ENCODE measurements around the gene QRICH2.

Gene QRICH2

DNA sequence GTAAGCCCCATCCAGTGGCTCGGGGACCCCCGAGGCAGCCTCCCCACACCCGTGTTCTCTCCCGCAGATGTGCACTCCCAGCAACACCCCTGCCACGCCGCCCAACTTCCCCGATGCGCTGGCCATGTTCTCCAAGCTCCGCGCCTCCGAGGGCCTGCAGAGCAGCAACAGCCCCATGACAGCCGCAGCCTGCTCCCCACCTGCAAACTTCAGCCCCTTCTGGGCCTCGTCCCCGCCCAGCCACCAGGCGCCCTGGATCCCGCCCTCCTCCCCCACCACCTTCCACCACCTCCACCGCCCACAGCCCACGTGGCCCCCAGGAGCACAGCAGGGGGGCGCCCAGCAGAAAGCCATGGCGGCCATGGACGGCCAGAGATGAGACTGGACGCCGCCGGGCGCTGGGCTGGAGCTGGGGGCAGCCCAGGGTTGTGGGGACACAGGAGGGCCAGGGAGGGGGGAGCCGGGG, 37.9 kb downstream of the QRICH2 start:
- no peak for TF ChIP-seq CTCF (IDR thresholded peaks at IDR 0.05)

DNA sequence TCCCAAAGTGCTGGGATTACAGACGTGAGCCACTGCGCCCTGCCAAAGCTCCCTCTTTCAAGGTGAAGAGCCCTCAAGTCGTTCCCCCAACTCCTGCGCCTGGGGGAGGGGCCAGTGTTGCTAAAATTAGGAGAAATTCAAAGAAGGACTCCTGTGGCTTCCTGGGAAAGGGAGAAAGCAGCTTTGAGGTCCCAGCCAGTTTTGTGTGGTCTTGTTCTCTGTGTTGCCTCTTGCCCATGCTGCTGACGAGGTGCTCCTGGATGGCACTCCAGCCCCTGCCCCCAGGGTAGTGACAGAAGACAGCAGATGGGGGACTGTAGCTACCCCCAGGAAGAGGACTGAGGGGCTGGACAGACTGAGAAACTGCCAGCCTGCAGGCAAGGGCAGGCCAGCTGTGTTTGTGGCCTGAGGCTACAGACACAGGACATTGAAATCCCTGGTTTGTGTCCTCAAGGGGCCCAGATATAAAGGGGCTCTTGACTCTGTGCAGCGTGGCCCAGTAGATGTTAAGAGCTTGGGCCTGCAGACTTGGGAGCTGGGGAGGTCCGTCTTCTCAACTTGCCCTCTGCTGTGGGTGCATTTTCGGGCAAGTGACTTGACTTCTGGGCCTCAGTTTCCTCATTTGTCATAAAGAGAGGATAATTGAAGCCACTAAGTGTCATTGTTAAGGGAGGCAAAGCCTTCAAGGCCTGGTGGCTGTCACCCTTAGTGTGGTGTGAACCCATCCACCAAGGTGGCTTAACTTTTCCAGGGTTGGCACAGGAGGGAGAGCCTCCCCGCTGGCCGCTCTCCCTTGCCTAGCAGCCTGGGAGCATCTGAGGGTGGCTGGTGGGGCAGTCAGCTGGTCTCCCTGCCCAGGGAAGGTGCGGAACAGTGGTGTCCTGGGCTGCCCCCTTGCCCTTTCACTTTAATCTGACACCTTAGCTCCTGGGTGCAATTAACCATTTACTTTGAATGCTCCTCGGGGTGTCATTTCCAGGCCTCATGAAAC, 38.8 kb downstream of the QRICH2 start:
- TF ChIP-seq CTCF (IDR thresholded peaks at IDR 0.05) = no peak

- TF ChIP-seq CTCF (IDR thresholded peaks at IDR 0.05) = no peak
Measured at GRCh38 chr17:76268015-76268749, 39.9 kb downstream of the QRICH2 start.

DNA sequence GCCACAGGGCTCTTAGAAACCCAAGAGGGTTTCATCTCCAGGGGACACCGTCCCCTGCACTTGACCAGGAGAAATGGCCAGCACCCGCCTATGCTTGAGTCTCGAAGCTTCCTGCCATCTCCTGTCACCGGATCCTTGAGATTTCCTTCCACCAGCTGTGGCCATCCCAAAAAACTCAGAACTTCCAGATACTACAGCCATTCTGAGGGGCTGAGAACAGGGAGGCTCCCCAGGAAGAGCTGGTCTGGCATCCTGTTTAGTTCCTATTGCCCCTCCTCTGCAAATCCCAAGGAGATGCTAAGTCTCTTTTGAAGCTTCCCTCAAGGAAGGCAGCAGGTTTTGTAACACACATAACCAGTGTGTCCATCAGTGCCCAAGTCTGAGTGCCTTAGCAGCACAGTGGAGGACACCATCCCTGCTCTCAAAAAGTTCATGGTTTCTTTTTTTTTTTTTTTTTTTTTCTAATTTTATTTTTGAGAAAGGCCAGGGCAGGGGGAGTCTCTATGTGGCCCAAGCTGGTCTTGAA, 41.0 kb downstream of the QRICH2 start:
- TF ChIP-seq CTCF (IDR thresholded peaks at IDR 0.05) = no peak

DNA sequence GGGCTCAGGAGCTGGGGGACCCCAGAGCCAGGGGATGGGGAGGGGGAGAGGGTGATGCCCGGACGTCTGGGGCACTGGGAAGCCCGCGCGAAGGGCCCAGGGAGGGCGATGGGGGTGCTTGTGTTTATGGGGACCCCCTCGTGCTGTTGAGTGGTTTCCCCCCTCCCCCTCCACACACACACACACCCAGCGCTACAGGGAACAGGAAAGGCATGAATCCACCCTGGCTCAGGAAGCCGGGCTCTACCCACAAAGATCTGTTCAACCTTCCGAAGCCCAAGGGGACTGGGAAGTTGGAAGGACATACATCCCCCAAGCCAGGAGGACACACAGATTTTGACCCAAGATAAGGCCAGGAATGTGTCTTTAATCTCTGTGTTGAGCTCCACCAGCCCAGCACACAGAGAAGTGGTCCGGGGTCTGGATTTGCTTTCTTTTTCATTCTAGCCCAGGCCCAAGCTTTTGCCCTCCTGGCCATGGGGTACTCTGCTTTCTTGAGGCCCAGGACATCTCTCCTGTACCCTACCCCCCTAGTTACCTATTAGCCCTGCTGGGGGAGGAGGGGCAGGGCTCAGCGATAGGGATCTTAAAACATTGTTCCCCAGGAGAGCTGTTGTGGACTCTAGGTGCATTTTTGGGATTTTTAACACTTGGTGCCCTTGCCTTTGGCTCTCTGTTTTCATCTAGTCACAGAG, 41.7 kb downstream of the QRICH2 start:
- TF ChIP-seq CTCF (IDR thresholded peaks at IDR 0.05) = no peak

GRCh38 chr17:76265624-76266243, 42.3 kb downstream of the QRICH2 start:
- TF ChIP-seq CTCF (IDR thresholded peaks at IDR 0.05) = no peak

Data from LNCAP (cell line).